ENCODE results near the gene MMEL1. TPM values are rescaled to one million over a fixed set of nuclear protein-coding genes. Genes with fewer than 3 reads are reported as not detected.
"Not testable (repeated sequence)": the region's sequence is repeated elsewhere in the genome, so short reads cannot be mapped to it uniquely, and the experiment has no call there.

MMEL1 gene
- total and polyA plus RNA-seq, 2 donors (not counting 1 experiment from before 2014, with no cell fraction given), result 0.33 to 0.60 TPM

GRCh38 chr1:2578758-2579118, 54.1 kb downstream of the MMEL1 start:
- DNase-seq (ENCODE audit: low read depth in 2 of 2), result no peak
- Histone ChIP-seq H3K36me3 (ENCODE audit: control insufficient read depth, insufficient read depth, low read length) (no peaks in the 10 kb centered on the region), H3K27ac (ENCODE audit: insufficient read depth, low read length) (no peak overlapping the region), H3K4me3 (replicated peaks in 1 of 4; ENCODE audit: control extremely low read depth in 1 of 4, insufficient read depth in 1 of 4, low read depth in 3 of 4, low read length in 4 of 4) (no peak overlapping the region), H2AFZ (ENCODE audit: low read length) (no peak overlapping the region), H3K9ac (ENCODE audit: insufficient read depth, low read length) (no peak overlapping the region), H3K4me2 (ENCODE audit: extremely low read depth, insufficient read depth, low read length) (no peak overlapping the region), H4K20me1 (ENCODE audit: control insufficient read depth, extremely low read depth, insufficient read depth, low read length) (no peaks in the 10 kb centered on the region), H3K79me2 (ENCODE audit: control insufficient read depth, insufficient read depth, low read length) (no peaks in the 10 kb centered on the region), H3K9me3 (ENCODE audit: control insufficient read depth, insufficient read depth, low read depth, low read length) (no peaks in the 10 kb centered on the region), H3K27me3 (ENCODE audit: control insufficient read depth, insufficient read depth, low read length) (peaks cover 6% of the 10 kb centered on the region), H3K4me1 (ENCODE audit: control insufficient read depth, extremely low read depth, insufficient read depth, low read length) (peaks cover 2% of the 10 kb centered on the region)
- no peak for TF ChIP-seq CTCF (conservative IDR thresholded peaks at IDR 0.05 in 1 of 2, IDR thresholded peaks at IDR 0.05 in 1 of 2; ENCODE audit: low read depth in 1 of 2, low read length in 2 of 2)
- TF ChIP-seq EZH2 (IDR thresholded peaks at IDR 0.05; ENCODE audit: low read length, missing control alignments), result no peak

- not testable (repeated sequence) for H3K9me3 ChIP-seq (ENCODE audit: control insufficient read depth, insufficient read depth, low read depth, low read length); H3K27ac ChIP-seq (ENCODE audit: insufficient read depth, low read length); H4K20me1 ChIP-seq (ENCODE audit: control insufficient read depth, extremely low read depth, insufficient read depth, low read length); H3K4me1 ChIP-seq (ENCODE audit: control insufficient read depth, extremely low read depth, insufficient read depth, low read length); H3K36me3 ChIP-seq (ENCODE audit: control insufficient read depth, insufficient read depth, low read length); H3K4me2 ChIP-seq (ENCODE audit: extremely low read depth, insufficient read depth, low read length); H2AFZ ChIP-seq (ENCODE audit: low read length); H3K79me2 ChIP-seq (ENCODE audit: control insufficient read depth, insufficient read depth, low read length); H3K9ac ChIP-seq (ENCODE audit: insufficient read depth, low read length); H3K27me3 ChIP-seq (ENCODE audit: control insufficient read depth, insufficient read depth, low read length); DNase-seq (ENCODE audit: low read depth in 2 of 2); H3K4me3 ChIP-seq (replicated peaks in 1 of 4; ENCODE audit: control extremely low read depth in 1 of 4, insufficient read depth in 1 of 4, low read depth in 3 of 4, low read length in 4 of 4)
These were observed 55.2 kb downstream of the MMEL1 start for GRCh38 chr1:2577565-2578075.

- Histone ChIP-seq H3K27me3 (ENCODE audit: control insufficient read depth, insufficient read depth, low read length) (peaks cover 6% of the 10 kb centered on the region), H3K4me1 (ENCODE audit: control insufficient read depth, extremely low read depth, insufficient read depth, low read length) (peaks cover 2% of the 10 kb centered on the region), H3K27ac (ENCODE audit: insufficient read depth, low read length) (no peak overlapping the region), H3K4me2 (ENCODE audit: extremely low read depth, insufficient read depth, low read length) (no peak overlapping the region), H2AFZ (ENCODE audit: low read length) (no peak overlapping the region), H3K9me3 (ENCODE audit: control insufficient read depth, insufficient read depth, low read depth, low read length) (no peaks in the 10 kb centered on the region), H3K4me3 (replicated peaks in 1 of 4; ENCODE audit: control extremely low read depth in 1 of 4, insufficient read depth in 1 of 4, low read depth in 3 of 4, low read length in 4 of 4) (no peak overlapping the region), H3K36me3 (ENCODE audit: control insufficient read depth, insufficient read depth, low read length) (no peaks in the 10 kb centered on the region), H4K20me1 (ENCODE audit: control insufficient read depth, extremely low read depth, insufficient read depth, low read length) (no peaks in the 10 kb centered on the region), H3K9ac (ENCODE audit: insufficient read depth, low read length) (no peak overlapping the region), H3K79me2 (ENCODE audit: control insufficient read depth, insufficient read depth, low read length) (no peaks in the 10 kb centered on the region)
- TF ChIP-seq EZH2 (IDR thresholded peaks at IDR 0.05; ENCODE audit: low read length, missing control alignments), result no peak
- TF ChIP-seq CTCF (conservative IDR thresholded peaks at IDR 0.05 in 1 of 2, IDR thresholded peaks at IDR 0.05 in 1 of 2; ENCODE audit: low read depth in 1 of 2, low read length in 2 of 2), result no peak
- DNase-seq (ENCODE audit: low read depth in 2 of 2), result no peak
These were observed 56.8 kb downstream of the MMEL1 start for GRCh38 chr1:2575801-2576663.

Measured in fibroblast of lung (primary cell).